Calu3 (cell line): Measurements from ENCODE around the gene G6PC1. TPM values are rescaled to one million over a fixed set of nuclear protein-coding genes. Genes with fewer than 3 reads are reported as not detected.
"Not testable (repeated sequence)": the region's sequence is repeated elsewhere in the genome, so short reads cannot be mapped to it uniquely, and the experiment has no call there.

ENCODE experiments used
- BruUV-seq: library from RNA; stranded (reverse); fragments of 400-500 nt; replicated peaks from 2 replicates; lab custom pipeline; 2021; lab: Mats Ljungman, UMichigan
- CTCF ChIA-PET: fragments of 300-600 bp; sonication (Branson Sonifier 250); formaldehyde crosslinking; loops from one replicate; lab custom pipeline; 2022; ENCODE audit warnings: antibody characterized with exemption; lab: Charles Lee
- DNase-seq: peaks from one replicate; pipeline ENCODE4 v3.0.0; 2022
- H3K27ac Mint-ChIP-seq: one replicate; pipeline ENCODE4 v1.8.0; 2022; ENCODE audit warnings: mixed read lengths; ENCODE audit not compliant: unreplicated experiment
- H3K27me3 Mint-ChIP-seq: one replicate; pipeline ENCODE4 v1.8.0; 2022; ENCODE audit warnings: mixed read lengths; ENCODE audit not compliant: unreplicated experiment
- H3K36me3 Mint-ChIP-seq: one replicate; pipeline ENCODE4 v1.8.0; 2022; ENCODE audit warnings: mild to moderate bottlenecking, moderate library complexity, mixed read lengths; ENCODE audit not compliant: insufficient read depth, unreplicated experiment
- H3K4me1 Mint-ChIP-seq: one replicate; pipeline ENCODE4 v1.8.0; 2022; ENCODE audit warnings: mild to moderate bottlenecking, low read depth, mixed read lengths; ENCODE audit not compliant: unreplicated experiment
- H3K4me3 Mint-ChIP-seq: one replicate; pipeline ENCODE4 v1.8.0; 2022; ENCODE audit warnings: mild to moderate bottlenecking, low read depth, moderate library complexity, mixed read lengths; ENCODE audit not compliant: unreplicated experiment
- H3K9me3 Mint-ChIP-seq: one replicate; pipeline ENCODE4 v1.8.0; 2022; ENCODE audit warnings: low read depth, mixed read lengths; ENCODE audit not compliant: unreplicated experiment
- intact Hi-C: fragments of 100-400 bp; cut with micrococcal nuclease; formaldehyde crosslinking; loops from one replicate; pipeline ENCODE4 v1.10.0; 2022; ENCODE audit not compliant: unreplicated experiment
- total RNA-seq: library from RNA; stranded (reverse); gene quantifications from 2 replicates; pipeline ENCODE4 v1.2.3, GENCODE V29; 2022
- TF ChIP-seq, protein P1 (sequence below): fragments of 200-600 bp; IDR thresholded peaks from one replicate; pipeline ENCODE4 v1.8.0; 2022; ENCODE audit warnings: antibody characterized with exemption; ENCODE audit not compliant: unreplicated experiment

The G6PC1 gene
- total RNA-seq, 1 experiment from 2014 or later = not detected

DNA sequence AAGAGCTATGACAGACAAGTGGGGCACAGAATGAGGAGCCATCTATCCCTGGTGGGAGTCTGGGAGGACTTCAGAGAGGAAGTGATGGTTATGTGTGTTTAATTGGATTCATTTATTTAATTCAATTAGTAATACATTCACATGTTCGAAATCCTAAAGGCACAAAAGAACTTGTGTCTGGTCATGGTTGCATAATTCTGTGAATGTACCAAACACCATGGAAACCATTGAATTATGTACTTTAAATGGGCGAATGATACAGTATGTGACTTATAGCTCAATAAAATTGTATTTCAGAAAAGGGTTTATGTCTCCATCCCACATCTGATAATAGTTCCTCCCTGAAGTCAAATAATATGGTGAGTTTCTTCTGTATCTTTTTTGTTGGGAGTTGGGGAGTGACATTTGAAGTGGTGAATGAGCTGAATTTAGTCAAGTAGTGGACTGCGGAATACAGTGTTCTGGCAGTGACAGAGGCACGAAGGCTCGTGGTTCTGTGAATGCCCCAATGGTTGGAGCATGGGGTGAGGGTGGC lies 19.8 kb upstream of the G6PC1 start:
- BruUV-seq = no TSS peak
- TF ChIP-seq, protein P1, sequence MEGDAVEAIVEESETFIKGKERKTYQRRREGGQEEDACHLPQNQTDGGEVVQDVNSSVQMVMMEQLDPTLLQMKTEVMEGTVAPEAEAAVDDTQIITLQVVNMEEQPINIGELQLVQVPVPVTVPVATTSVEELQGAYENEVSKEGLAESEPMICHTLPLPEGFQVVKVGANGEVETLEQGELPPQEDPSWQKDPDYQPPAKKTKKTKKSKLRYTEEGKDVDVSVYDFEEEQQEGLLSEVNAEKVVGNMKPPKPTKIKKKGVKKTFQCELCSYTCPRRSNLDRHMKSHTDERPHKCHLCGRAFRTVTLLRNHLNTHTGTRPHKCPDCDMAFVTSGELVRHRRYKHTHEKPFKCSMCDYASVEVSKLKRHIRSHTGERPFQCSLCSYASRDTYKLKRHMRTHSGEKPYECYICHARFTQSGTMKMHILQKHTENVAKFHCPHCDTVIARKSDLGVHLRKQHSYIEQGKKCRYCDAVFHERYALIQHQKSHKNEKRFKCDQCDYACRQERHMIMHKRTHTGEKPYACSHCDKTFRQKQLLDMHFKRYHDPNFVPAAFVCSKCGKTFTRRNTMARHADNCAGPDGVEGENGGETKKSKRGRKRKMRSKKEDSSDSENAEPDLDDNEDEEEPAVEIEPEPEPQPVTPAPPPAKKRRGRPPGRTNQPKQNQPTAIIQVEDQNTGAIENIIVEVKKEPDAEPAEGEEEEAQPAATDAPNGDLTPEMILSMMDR = no peak
- Mint-ChIP-seq H3K36me3 (no peaks in the 10 kb centered on the region), H3K4me1 (peaks cover 17% of the 10 kb centered on the region), H3K9me3 (no peaks in the 10 kb centered on the region), H3K27ac (no peak overlapping the region), H3K4me3 (no peak overlapping the region), H3K27me3 (peaks cover 70% of the 10 kb centered on the region)
- intact Hi-C loops = no loop called here
- no peak for DNase-seq
- CTCF ChIA-PET = interaction anchor here (0.5 to 1.6 kb wide), 2 partner anchors 14 to 38 kb away, joined by 4 to 7 read pairs; no protein-coding TSS in a partner anchor

DNA sequence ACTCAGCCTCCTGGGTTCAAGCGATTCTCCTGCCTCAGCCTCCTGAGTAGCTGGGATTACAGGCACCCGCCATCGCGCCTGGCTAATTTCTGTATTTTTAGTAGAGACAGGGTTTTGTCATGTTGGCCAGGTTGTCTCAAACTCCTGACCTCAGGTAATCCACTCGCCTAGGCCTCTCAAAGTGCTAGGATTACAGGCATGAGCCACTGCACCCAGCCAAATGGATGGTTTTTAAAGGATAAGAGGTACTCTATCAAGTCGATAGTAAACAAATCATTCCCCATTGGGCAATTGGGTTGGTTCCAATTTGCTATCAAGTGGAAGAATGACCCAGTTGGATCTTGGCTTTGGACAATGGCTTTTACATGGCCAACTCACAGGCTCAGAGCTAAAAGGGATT lies 18.9 kb upstream of the G6PC1 start:
- H3K36me3 Mint-ChIP-seq, BruUV-seq, intact Hi-C loops, DNase-seq, H3K27ac Mint-ChIP-seq, H3K9me3 Mint-ChIP-seq, H3K4me3 Mint-ChIP-seq: not testable (repeated sequence)
- H3K4me1 Mint-ChIP-seq = peaks cover 17% of the 10 kb centered on the region
- H3K27me3 Mint-ChIP-seq = peaks cover 61% of the 10 kb centered on the region
- CTCF ChIA-PET = interaction anchor here (1.6 kb wide), 1 partner anchor 13 kb away, joined by 7 read pairs; no protein-coding TSS in a partner anchor

GRCh38 chr17:42882166-42882565 lies 18.4 kb upstream of the G6PC1 start:
- intact Hi-C loops = no loop called here
- CTCF ChIA-PET = interaction anchor here (1.6 kb wide), 1 partner anchor 13 kb away, joined by 7 read pairs; no protein-coding TSS in a partner anchor
- no peak for DNase-seq
- peaks cover 14% of the 10 kb centered on the region for H3K4me1 Mint-ChIP-seq
- no peak overlapping the region for H3K27ac Mint-ChIP-seq
- no peak overlapping the region for H3K4me3 Mint-ChIP-seq
- peaks cover 56% of the 10 kb centered on the region for H3K27me3 Mint-ChIP-seq
- BruUV-seq = no TSS peak
- TF ChIP-seq, protein P1 = no peak
- H3K9me3 Mint-ChIP-seq = no peaks in the 10 kb centered on the region
- no peaks in the 10 kb centered on the region for H3K36me3 Mint-ChIP-seq

DNA sequence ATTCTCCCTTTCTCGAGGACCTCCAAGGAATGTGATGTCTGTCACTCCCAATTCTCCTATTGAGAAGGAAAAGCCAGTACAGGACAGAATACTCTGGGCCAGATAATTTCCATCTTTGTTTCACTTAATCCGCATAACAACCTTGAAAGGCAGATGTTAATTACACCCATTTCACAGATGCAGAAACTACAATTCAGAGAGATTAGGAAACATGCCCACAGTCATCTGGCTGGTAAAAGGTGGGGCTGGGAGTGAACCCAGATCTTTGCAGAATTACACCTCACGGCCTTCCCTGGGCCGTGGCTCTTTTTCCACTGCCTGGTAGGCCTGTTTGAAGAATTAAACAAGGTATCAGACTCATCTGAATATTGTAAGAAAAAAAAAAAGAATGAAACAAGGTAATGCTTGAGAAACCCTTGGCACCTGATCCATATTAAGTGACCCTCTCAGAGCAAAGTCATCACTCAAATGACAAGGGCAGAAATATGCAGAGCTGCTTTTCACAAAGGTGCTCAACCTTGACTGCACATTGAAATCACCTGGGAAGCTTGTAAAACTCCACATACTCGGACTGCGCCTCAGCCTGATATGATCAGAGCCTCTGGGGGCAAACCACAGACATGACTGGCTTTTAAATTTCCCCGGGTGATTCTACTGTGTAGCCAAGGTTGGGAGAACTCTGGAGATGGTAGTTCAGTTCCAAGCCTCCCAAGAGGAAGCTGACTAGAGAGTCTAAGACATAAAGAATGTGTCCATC lies 16.6 kb upstream of the G6PC1 start:
- no peak overlapping the region for H3K27ac Mint-ChIP-seq
- no peaks in the 10 kb centered on the region for H3K36me3 Mint-ChIP-seq
- H3K27me3 Mint-ChIP-seq = peaks cover 38% of the 10 kb centered on the region
- intact Hi-C loops = no loop called here
- H3K4me1 Mint-ChIP-seq = no peaks in the 10 kb centered on the region
- BruUV-seq = no TSS peak
- no peak for DNase-seq
- H3K9me3 Mint-ChIP-seq = no peaks in the 10 kb centered on the region
- CTCF ChIA-PET = no interaction called here
- no peak overlapping the region for H3K4me3 Mint-ChIP-seq
- TF ChIP-seq, protein P1 = no peak

DNA sequence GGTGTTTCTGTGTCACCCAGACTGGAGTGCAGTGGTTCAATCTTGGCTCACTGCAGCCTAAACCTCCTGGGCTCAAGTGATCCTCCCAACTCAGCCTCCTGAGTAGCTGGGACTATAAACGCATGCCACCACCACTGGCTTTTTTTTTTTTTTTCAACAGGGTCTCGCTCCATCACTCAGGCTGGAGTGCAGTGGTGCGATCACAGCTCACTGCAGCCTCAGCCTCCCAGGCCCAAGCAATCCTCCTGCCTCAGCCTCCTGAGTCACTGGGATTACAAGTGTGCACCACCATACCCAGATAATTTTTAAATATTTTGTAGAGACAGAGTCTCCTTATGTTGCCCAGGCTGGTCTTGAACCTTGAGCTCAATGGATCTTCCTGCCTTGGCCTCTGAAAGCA lies 14.8 kb upstream of the G6PC1 start:
- BruUV-seq, H3K36me3 Mint-ChIP-seq, H3K4me3 Mint-ChIP-seq, intact Hi-C loops, DNase-seq, H3K9me3 Mint-ChIP-seq, H3K4me1 Mint-ChIP-seq, H3K27ac Mint-ChIP-seq: not testable (repeated sequence)
- peaks cover 20% of the 10 kb centered on the region for H3K27me3 Mint-ChIP-seq
- CTCF ChIA-PET = interaction anchor here (0.6 kb wide), 1 partner anchor 29 kb away, joined by 3 read pairs; no protein-coding TSS in a partner anchor
